Activated T-helper 1 cell treated with anti-CD3 and anti-CD28 coated beads, Interleukin-12 subunit alpha, Interleukin-12 subunit beta, Interleukin-2, Interleukin-4 antibody, amounts not matched to agents 30 ng/mL and 10 ng/mL and 1 ng/mL, durations not matched to agents 14 hours and 24 hours and 36 hours (primary cell): Measurements from ENCODE around the gene UBE3A. TPM values are rescaled to one million over a fixed set of nuclear protein-coding genes. Genes with fewer than 3 reads are reported as not detected.

Source experiments
- DNase-seq: peaks from one replicate; pipeline ENCODE4 v3.0.0; 2021; ENCODE audit warnings: low spot score
- H3K27ac Mint-ChIP-seq: one replicate; pipeline ENCODE4 v1.8.0; 2021; ENCODE audit warnings: mild to moderate bottlenecking, mixed read lengths
- H3K27me3 Mint-ChIP-seq: one replicate; pipeline ENCODE4 v1.8.0; 2022; ENCODE audit warnings: mild to moderate bottlenecking, moderate library complexity, mixed read lengths; ENCODE audit not compliant: insufficient read depth
- H3K36me3 Mint-ChIP-seq: one replicate; pipeline ENCODE4 v1.8.0; 2021; ENCODE audit warnings: low read depth, mixed read lengths
- H3K4me1 Mint-ChIP-seq: one replicate; pipeline ENCODE4 v1.8.0; 2021; ENCODE audit warnings: low read depth, mixed read lengths
- H3K4me3 Mint-ChIP-seq: one replicate; pipeline ENCODE4 v1.8.0; 2021; ENCODE audit warnings: mild to moderate bottlenecking, moderate library complexity, mixed read lengths
- H3K9me3 Mint-ChIP-seq: one replicate; pipeline ENCODE4 v1.8.0; 2021; ENCODE audit warnings: mixed read lengths
- intact Hi-C: fragments of 100-400 bp; cut with micrococcal nuclease; formaldehyde crosslinking; loops from one replicate; pipeline ENCODE4 v1.15.1; 2024
- total RNA-seq: library from RNA; stranded (reverse); gene quantifications from 2 replicates; pipeline ENCODE4 v1.2.3, GENCODE V29; 2022

UBE3A gene
- total RNA-seq, 1 donor from 2014 or later = 115 TPM

DNA sequence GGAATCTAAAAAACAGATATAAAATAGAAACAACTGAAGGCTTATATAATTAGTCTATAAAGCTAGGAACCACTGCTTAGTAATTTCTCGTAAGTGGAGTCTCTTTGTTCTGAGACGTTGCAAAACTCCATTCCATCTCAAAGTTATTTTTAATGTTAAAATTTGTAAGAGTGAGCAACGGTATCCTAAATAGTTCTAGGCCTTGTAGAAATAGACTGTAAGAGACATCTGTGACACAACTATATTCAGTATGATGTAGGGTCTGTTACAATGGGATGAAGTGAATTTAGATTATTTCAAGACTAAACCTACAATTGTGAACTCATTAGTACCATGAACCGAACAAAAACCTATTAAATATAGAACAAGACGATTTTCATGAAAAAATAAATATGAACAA, 57.2 kb downstream of the UBE3A start:
- Mint-ChIP-seq H3K4me1 (no peaks in the 10 kb centered on the region), H3K36me3 (peaks cover 54% of the 10 kb centered on the region), H3K27ac (no peak overlapping the region), H3K9me3 (peaks cover 15% of the 10 kb centered on the region), H3K27me3 (no peaks in the 10 kb centered on the region), H3K4me3 (no peak overlapping the region)
- no peak for DNase-seq
- intact Hi-C loops = no loop called here

GRCh38 chr15:25378501-25378901, 60.3 kb downstream of the UBE3A start:
- intact Hi-C loops = loop anchor here (1.0 to 10.0 kb wide), 2 partner anchors 12 to 476 kb away; no protein-coding TSS in a partner anchor
- Mint-ChIP-seq H3K36me3 (peaks cover 49% of the 10 kb centered on the region), H3K9me3 (peaks cover 5% of the 10 kb centered on the region), H3K27me3 (no peaks in the 10 kb centered on the region), H3K4me3 (no peak overlapping the region), H3K4me1 (no peaks in the 10 kb centered on the region), H3K27ac (peak overlapping the region; percentile 20)
- DNase-seq = no peak

DNA sequence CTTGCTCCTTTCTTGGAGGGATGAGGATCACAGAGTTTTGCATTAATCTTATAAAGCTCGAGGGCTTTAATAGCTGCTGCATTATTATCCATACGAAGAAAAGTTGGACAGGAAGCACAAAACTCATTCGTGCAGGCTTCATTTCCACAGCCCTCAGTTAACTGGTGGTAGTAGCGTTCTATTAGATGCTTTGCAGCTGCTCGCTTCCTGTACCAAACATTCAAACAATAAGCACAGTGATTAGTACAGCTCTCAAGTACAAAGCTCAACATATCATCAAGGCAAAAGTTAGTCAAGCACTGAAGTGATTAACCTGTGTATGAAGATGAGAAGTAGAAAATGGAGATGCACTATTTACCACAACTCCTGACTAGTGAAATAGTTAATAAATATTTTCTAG, 63.3 kb downstream of the UBE3A start:
- Mint-ChIP-seq H3K9me3 (no peaks in the 10 kb centered on the region), H3K27ac (no peak overlapping the region), H3K4me3 (no peak overlapping the region), H3K4me1 (no peaks in the 10 kb centered on the region), H3K27me3 (no peaks in the 10 kb centered on the region), H3K36me3 (peaks cover 61% of the 10 kb centered on the region)
- intact Hi-C loops = loop anchor here (10.0 kb wide), 1 partner anchor 479 kb away; no protein-coding TSS in a partner anchor
- DNase-seq = no peak

- no peaks in the 10 kb centered on the region for H3K27me3 Mint-ChIP-seq
- peaks cover 63% of the 10 kb centered on the region for H3K36me3 Mint-ChIP-seq
- H3K4me1 Mint-ChIP-seq = no peaks in the 10 kb centered on the region
- no peaks in the 10 kb centered on the region for H3K9me3 Mint-ChIP-seq
- intact Hi-C loops = loop anchor here (10.0 kb wide), 1 partner anchor 481 kb away; no protein-coding TSS in a partner anchor
- H3K27ac Mint-ChIP-seq = no peak overlapping the region
- no peak for DNase-seq
- H3K4me3 Mint-ChIP-seq = no peak overlapping the region
These were observed 64.7 kb downstream of the UBE3A start for GRCh38 chr15:25374143-25374542.

DNA sequence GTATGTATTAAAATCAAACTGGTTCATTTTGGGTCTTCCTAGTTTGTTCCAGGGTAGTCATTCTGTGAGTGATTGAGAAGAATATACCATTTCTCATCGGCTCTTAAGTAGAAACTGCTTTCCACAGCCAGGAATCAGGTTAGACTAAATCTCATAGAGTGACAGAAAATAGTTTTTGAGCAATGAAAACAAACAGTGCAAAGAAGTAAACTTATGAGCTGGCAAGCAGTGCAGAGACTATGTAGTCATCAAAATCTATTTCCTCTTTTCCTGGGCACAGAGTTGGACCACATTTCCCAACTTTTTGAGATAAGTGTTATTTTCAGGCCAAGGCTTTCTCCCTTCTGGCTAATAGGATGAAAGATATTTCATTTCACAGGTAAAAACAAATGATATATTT, 66.5 kb downstream of the UBE3A start:
- no peaks in the 10 kb centered on the region for H3K9me3 Mint-ChIP-seq
- no peak overlapping the region for H3K27ac Mint-ChIP-seq
- no peaks in the 10 kb centered on the region for H3K27me3 Mint-ChIP-seq
- no peaks in the 10 kb centered on the region for H3K4me1 Mint-ChIP-seq
- intact Hi-C loops = loop anchor here (10.0 kb wide), 1 partner anchor 483 kb away; no protein-coding TSS in a partner anchor
- no peak for DNase-seq
- H3K36me3 Mint-ChIP-seq = peaks cover 62% of the 10 kb centered on the region
- no peak overlapping the region for H3K4me3 Mint-ChIP-seq

DNA sequence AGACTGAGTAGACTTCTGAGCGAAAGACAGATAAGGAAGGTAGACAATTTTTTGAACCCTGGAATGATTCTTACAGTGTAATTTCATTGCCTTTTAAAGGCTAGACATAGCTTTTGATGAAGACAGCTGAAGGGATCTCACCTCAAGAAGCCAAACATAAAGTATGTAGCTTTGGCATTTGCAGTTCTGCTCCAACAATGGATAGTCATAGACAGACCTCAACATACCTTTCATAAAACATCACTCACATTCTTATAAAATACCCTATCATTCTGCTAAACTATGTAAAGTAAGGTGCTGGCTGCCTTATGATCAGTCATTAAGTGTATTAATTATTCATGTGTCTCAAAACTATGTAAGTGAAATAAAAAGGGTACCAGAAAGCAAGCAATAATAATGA, 70.0 kb downstream of the UBE3A start:
- Mint-ChIP-seq H3K4me1 (peaks cover 11% of the 10 kb centered on the region), H3K4me3 (no peak overlapping the region), H3K9me3 (no peaks in the 10 kb centered on the region), H3K27me3 (no peaks in the 10 kb centered on the region), H3K36me3 (peaks cover 47% of the 10 kb centered on the region), H3K27ac (no peak overlapping the region)
- intact Hi-C loops = loop anchor here (1.0 to 5.0 kb wide), 3 partner anchors 38 to 412 kb away; no protein-coding TSS in a partner anchor
- DNase-seq = no peak

- intact Hi-C loops = loop anchor here (1.0 to 5.0 kb wide), 4 partner anchors 12 to 409 kb away; partner anchors contain the start of gene UBE3A
These were observed 72.8 kb downstream of the UBE3A start for GRCh38 chr15:25366058-25366457.

GRCh38 chr15:25362545-25362944, 76.3 kb downstream of the UBE3A start:
- Mint-ChIP-seq H3K4me1 (peaks cover 16% of the 10 kb centered on the region), H3K27me3 (no peaks in the 10 kb centered on the region), H3K27ac (no peak overlapping the region), H3K9me3 (no peaks in the 10 kb centered on the region), H3K4me3 (no peak overlapping the region), H3K36me3 (peaks cover 27% of the 10 kb centered on the region)
- intact Hi-C loops = no loop called here
- no peak for DNase-seq

More at GRCh38 chr15:25366058-25366457, 72.8 kb downstream of the UBE3A start:
- Mint-ChIP-seq H3K9me3 (no peaks in the 10 kb centered on the region), H3K36me3 (peaks cover 31% of the 10 kb centered on the region), H3K4me1 (peaks cover 16% of the 10 kb centered on the region), H3K27me3 (no peaks in the 10 kb centered on the region), H3K27ac (no peak overlapping the region), H3K4me3 (no peak overlapping the region)
- no peak for DNase-seq

DNA sequence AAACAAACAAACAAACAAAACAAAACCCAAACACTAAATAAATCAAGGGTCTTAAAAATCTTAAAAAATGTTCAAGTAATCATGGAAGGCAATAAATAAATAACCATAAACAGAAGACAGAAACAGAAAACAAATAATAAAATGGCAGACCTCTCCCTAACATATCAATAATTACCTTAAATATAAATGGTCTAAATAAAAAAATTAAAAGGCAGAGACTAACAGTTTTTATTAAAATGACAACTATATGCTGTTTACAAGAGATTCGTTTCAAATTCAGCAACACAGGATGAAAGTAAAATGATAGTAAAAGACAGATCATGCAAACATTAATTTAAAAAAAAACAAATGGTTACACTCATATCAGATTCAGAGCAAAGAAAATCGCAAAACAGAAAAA, 91.1 kb downstream of the UBE3A start:
- H3K36me3 Mint-ChIP-seq = peaks cover 55% of the 10 kb centered on the region
- intact Hi-C loops = no loop called here

GRCh38 chr15:25346371-25346770, 92.5 kb downstream of the UBE3A start:
- no peak for DNase-seq
- Mint-ChIP-seq H3K27ac (no peak overlapping the region), H3K36me3 (peaks cover 62% of the 10 kb centered on the region), H3K9me3 (peaks cover 35% of the 10 kb centered on the region), H3K4me3 (no peak overlapping the region), H3K4me1 (no peaks in the 10 kb centered on the region), H3K27me3 (no peaks in the 10 kb centered on the region)
- intact Hi-C loops = no loop called here

More for the DNA sequence above, 91.1 kb downstream of the UBE3A start:
- Mint-ChIP-seq H3K27ac (no peak overlapping the region), H3K27me3 (no peaks in the 10 kb centered on the region), H3K4me3 (no peak overlapping the region), H3K9me3 (peaks cover 35% of the 10 kb centered on the region), H3K4me1 (no peaks in the 10 kb centered on the region)
- DNase-seq = no peak

- DNase-seq = no peak
- Mint-ChIP-seq H3K27me3 (no peaks in the 10 kb centered on the region), H3K27ac (peak overlapping the region; percentile 52), H3K9me3 (peaks cover 32% of the 10 kb centered on the region), H3K4me1 (no peaks in the 10 kb centered on the region), H3K4me3 (no peak overlapping the region), H3K36me3 (peaks cover 59% of the 10 kb centered on the region)
- intact Hi-C loops = no loop called here
These were observed 92.9 kb downstream of the UBE3A start for GRCh38 chr15:25345943-25346342.

DNA sequence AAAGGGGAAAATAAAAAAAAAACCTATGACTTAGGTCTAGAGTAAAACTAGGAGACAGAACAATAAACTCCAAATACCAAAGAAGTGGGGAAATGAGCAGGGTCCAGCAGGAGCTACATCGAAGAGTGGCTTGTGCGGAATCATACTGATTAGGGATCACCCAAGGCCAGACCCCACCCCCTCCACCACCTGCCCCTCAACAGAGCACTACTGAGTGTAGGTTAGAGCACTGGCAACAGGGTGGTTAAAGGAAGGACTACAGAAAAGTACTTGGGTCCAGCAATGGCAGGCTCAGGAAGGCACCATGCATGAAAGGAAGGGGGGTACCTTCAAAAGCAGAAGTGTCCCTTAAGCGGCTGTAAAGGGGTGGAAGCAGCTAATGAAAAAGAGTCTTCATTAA, 96.2 kb downstream of the UBE3A start:
- Mint-ChIP-seq H3K4me3 (no peak overlapping the region), H3K9me3 (peaks cover 13% of the 10 kb centered on the region), H3K36me3 (peaks cover 49% of the 10 kb centered on the region), H3K27me3 (no peaks in the 10 kb centered on the region), H3K4me1 (no peaks in the 10 kb centered on the region), H3K27ac (no peak overlapping the region)
- intact Hi-C loops = no loop called here
- no peak for DNase-seq

- Mint-ChIP-seq H3K27ac (no peak overlapping the region), H3K27me3 (no peaks in the 10 kb centered on the region), H3K4me3 (no peak overlapping the region), H3K36me3 (peaks cover 55% of the 10 kb centered on the region), H3K9me3 (peaks cover 13% of the 10 kb centered on the region), H3K4me1 (no peaks in the 10 kb centered on the region)
- intact Hi-C loops = no loop called here
- no peak for DNase-seq
These were observed 99.4 kb downstream of the UBE3A start for GRCh38 chr15:25339431-25339830.

DNA sequence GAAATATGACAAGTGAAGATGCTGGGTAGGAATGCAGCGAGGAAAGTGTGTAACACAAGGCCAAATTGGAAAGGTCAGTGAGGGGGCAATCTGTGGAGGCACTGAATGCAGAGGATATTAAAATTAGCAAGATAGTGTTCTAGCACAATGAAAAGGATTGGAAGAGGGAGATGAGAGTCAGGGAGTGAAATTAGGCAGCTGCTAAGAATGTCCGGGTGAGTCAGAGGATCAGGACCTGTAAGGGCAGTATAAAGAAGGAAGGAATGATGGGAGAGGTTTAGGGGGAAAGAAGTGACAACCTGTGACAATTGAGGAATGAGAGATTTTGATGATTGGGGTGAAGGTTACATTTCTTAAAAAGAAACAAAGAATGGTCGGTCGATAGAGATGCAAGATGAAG, 103.5 kb downstream of the UBE3A start:
- peaks cover 61% of the 10 kb centered on the region for H3K36me3 Mint-ChIP-seq
- H3K4me1 Mint-ChIP-seq = no peaks in the 10 kb centered on the region
- no peaks in the 10 kb centered on the region for H3K27me3 Mint-ChIP-seq
- intact Hi-C loops = no loop called here
- no peak overlapping the region for H3K27ac Mint-ChIP-seq
- no peak overlapping the region for H3K4me3 Mint-ChIP-seq
- peaks cover 14% of the 10 kb centered on the region for H3K9me3 Mint-ChIP-seq
- no peak for DNase-seq
